CD1c-positive myeloid dendritic cell (primary cell): ENCODE measurements around the gene HDAC8.
A peak's percentile ranks its signal among the peaks of the same experiment; 100 is the strongest.
"Not testable (repeated sequence)": the region's sequence is repeated elsewhere in the genome, so short reads cannot be mapped to it uniquely, and the experiment has no call there.

Source experiments
- DNase-seq: peaks from one replicate; pipeline ENCODE4 v3.0.0-alpha.2; 2016; ENCODE audit errors: extremely low spot score

HDAC8 gene

GRCh38 chrX:72319651-72320050 lies 253.0 kb downstream of the HDAC8 start:
- not testable (repeated sequence) for DNase-seq

- no peak for DNase-seq
Observed at GRCh38 chrX:72317139-72317538, 255.5 kb downstream of the HDAC8 start.

GRCh38 chrX:72316408-72317110 lies 256.1 kb downstream of the HDAC8 start:
- no peak for DNase-seq

GRCh38 chrX:72314881-72315280 lies 257.8 kb downstream of the HDAC8 start:
- no peak for DNase-seq

- DNase-seq: no peak
Observed at GRCh38 chrX:72313707-72314641, 258.7 kb downstream of the HDAC8 start.

- no peak for DNase-seq
Observed at GRCh38 chrX:72312311-72312940, 260.2 kb downstream of the HDAC8 start.

GRCh38 chrX:72309297-72310071 lies 263.2 kb downstream of the HDAC8 start:
- no peak for DNase-seq

GRCh38 chrX:72308566-72309296 lies 263.9 kb downstream of the HDAC8 start:
- DNase-seq: no peak

- DNase-seq: no peak
Observed at GRCh38 chrX:72308209-72308565, 264.5 kb downstream of the HDAC8 start.

GRCh38 chrX:72307646-72308051 lies 265.0 kb downstream of the HDAC8 start:
- no peak for DNase-seq

GRCh38 chrX:72306851-72307645 lies 265.6 kb downstream of the HDAC8 start:
- DNase-seq: peak; percentile 57

- no peak for DNase-seq
Observed at GRCh38 chrX:72306085-72306801, 266.4 kb downstream of the HDAC8 start.

- no peak for DNase-seq
Observed at GRCh38 chrX:72305286-72306084, 267.2 kb downstream of the HDAC8 start, which contains the start of gene CITED1. TSS of gene CITED1 (minus strand) at chrX:72305914. CDS start at chrX:72302869, 3,045 bp downstream.

GRCh38 chrX:72304877-72305276 lies 267.8 kb downstream of the HDAC8 start:
- DNase-seq: no peak

GRCh38 chrX:72301781-72302180 lies 270.9 kb downstream of the HDAC8 start:
- DNase-seq: no peak

- no peak for DNase-seq
Observed at GRCh38 chrX:72299891-72300630, 272.6 kb downstream of the HDAC8 start.

GRCh38 chrX:72297953-72298730 lies 274.5 kb downstream of the HDAC8 start:
- DNase-seq: peak; percentile 29
